AG09309 (cell line): ENCODE measurements around the gene BCL2.
A peak's percentile ranks its signal among the peaks of the same experiment; 100 is the strongest.

Experiments
- DNase-seq: peaks from one replicate; pipeline ENCODE4 v3.0.0-alpha.2; 2010; ENCODE audit warnings: low read depth
- H3K4me3 ChIP-seq: 2 replicates; pipeline ENCODE4 v1.5.1; 2011; ENCODE audit warnings: mild to moderate bottlenecking, low read depth, low read length, moderate library complexity; ENCODE audit not compliant: control insufficient read depth
- TF ChIP-seq, protein P1 (sequence below): IDR thresholded peaks from 2 replicates; pipeline ENCODE4 v1.5.1; 2011; ENCODE audit warnings: mild to moderate bottlenecking, low read depth, low read length, inconsistent platforms; ENCODE audit not compliant: insufficient read depth, control insufficient read depth; ENCODE audit errors: missing control alignments

The BCL2 gene

DNA sequence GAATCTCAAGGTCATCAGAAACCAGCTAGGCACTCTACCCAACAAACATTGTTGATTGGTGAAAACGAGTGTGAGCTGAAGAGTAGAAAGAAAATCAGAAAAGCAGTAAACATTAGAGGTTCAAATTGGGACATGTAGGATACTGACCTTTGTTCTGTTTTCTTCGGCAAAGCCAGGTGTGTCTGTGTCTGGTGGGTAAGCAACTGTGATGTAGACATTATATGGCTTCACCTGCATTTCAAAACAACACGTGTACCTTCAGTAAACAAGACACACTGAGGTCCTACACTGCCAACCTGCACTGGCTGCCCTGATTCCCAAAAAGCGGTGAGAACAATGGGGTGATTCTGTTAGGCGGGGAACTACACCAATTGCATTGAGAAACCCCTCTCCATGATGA lies 24.7 kb upstream of the BCL2 start:
- H3K4me3 ChIP-seq = no peak overlapping the region
- TF ChIP-seq, protein P1, sequence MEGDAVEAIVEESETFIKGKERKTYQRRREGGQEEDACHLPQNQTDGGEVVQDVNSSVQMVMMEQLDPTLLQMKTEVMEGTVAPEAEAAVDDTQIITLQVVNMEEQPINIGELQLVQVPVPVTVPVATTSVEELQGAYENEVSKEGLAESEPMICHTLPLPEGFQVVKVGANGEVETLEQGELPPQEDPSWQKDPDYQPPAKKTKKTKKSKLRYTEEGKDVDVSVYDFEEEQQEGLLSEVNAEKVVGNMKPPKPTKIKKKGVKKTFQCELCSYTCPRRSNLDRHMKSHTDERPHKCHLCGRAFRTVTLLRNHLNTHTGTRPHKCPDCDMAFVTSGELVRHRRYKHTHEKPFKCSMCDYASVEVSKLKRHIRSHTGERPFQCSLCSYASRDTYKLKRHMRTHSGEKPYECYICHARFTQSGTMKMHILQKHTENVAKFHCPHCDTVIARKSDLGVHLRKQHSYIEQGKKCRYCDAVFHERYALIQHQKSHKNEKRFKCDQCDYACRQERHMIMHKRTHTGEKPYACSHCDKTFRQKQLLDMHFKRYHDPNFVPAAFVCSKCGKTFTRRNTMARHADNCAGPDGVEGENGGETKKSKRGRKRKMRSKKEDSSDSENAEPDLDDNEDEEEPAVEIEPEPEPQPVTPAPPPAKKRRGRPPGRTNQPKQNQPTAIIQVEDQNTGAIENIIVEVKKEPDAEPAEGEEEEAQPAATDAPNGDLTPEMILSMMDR = no peak
- no peak for DNase-seq

DNA sequence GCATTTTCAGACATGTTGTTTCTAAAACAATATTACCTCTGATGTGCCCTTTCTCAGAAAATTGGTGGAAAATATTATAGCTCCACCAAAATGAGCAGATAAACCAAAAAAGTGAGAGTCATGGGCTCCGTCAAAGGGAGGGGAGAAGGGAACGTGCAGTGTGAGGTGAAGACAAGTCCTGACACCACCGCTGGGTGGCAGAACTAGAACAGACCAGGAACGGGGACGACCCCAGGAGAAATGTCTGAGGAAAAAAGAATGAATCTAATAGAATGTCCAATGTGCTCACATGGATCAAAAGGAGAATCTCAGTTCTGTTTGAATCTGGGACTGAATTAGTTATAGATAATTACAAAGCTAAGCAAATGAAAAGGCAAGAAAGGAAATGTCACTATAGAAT lies 22.6 kb upstream of the BCL2 start:
- no peak for DNase-seq
- no peak overlapping the region for H3K4me3 ChIP-seq
- TF ChIP-seq, protein P1 = peak; percentile 47

DNA sequence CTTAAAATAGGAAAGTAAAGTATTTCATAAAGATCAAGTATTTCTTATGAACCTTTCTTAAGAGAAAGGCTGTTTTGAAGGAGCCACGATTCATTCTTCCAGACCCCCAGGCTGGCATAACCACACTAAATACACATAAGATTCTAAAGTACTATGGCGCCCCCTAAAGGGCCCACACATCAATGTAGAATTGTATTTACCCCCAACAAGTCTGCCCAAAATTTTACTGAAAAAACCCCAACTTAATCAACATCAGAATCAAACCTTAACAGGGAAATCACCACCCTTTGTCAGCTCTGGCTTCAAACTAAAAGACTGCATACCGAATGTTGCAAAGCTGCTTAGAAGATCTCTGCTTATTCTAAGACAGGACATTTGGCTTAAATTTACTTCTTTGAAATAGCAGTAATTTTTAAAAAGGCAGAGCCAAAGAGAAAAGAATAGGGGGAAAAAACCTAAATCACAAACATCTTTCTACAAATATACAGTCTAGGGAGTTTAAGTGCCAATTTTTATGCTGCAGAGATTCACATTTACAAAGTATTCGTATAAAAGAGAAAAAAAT lies 20.4 kb upstream of the BCL2 start:
- no peak for DNase-seq
- TF ChIP-seq, protein P1 = peak; percentile 58
- no peak overlapping the region for H3K4me3 ChIP-seq

DNA sequence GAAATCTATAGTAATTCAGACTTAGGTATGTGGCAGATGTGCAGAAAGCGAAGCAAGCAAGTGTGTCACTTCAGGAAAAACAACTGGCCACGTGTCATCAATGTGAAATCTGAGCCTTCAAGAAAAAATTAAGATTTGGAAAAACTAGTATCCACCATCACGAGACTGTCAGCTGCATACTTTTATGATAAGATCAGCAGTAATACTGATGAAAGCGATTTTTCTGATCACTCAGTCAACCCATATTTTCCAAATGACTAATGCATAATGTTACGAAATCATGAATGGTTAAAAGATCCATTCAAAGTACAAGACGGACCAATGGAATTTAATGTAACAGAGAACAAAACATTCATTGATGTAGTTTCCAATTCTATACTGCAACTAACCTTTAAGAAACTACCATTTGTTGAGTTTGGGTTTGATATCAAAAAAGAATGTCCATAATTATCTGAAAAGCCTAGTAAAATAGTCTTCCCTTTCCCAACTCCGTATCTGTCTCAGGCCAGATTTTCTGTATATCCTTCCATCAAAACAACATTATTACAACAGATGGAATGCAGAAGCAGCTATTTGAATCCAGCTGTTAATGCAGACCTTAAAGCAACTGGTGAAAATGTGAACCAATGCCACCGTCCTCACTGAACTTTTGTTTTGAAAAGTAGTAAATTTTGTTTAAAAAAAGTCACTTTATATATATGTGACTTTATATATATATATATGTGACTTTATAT lies 17.0 kb upstream of the BCL2 start:
- DNase-seq = peak; percentile 77
- TF ChIP-seq, protein P1 = no peak

DNA sequence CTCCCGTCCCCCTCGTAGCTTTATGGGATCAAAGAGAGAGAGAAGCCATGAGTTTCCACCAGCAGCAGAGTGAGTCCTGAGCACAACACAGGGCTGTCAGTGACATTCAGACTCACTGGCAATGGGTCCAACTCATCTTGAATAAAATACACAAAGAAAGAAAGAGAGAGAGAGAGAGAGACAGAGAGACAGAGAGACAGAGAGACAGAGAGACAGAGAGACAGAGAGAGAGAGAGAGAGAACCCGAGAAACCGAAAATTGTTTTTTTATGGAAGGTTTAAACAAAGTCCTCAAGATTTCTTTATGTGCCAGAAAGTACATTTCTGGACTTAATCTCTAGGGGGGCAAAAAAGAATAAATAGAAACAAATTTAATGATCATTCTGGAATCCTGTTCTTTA lies 11.5 kb upstream of the BCL2 start:
- no peak for DNase-seq
- TF ChIP-seq, protein P1 = no peak
- no peak overlapping the region for H3K4me3 ChIP-seq

More for the DNA sequence above, 17.0 kb upstream of the BCL2 start:
- H3K4me3 ChIP-seq = no peak overlapping the region

DNA sequence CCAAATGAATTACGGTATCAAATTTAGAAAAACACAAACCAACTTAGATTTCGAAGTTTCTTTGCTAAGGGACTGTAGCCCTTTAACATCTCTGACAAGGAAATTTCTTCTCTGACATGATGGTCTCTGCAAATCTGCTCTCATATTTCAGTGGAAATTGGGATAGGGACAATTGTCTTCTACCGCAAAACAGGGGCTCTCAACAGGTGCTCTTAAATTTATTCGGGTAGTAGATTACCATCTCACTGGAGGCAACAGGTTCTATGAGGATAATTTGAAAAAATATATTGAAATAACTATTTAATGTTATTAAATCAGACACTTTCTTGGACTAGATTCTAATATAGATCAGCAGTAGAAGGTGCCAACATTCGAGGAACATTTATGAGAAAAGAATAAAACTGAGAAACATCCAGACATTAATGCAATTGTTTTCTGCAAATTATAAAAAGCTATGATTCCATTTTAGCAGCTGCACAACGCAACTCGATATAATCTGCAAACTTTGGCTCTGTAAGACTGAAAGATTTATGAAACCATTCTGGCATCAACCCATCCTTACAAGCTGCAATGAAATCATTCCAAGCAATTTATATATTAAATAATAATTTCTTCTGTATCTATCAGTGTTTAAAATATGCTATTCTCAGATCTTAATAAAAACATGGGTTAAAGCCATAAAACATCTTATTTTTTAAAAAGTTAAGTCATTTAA lies 10.0 kb upstream of the BCL2 start:
- no peak for DNase-seq
- TF ChIP-seq, protein P1 = no peak
- no peak overlapping the region for H3K4me3 ChIP-seq
